HG03045 (cell line): ENCODE data around the gene CLPTM1L.
"Not testable (repeated sequence)": the region's sequence is repeated elsewhere in the genome, so short reads cannot be mapped to it uniquely, and the experiment has no call there.

Experiments
- ATAC-seq: cut with Tn5 transposase; IDR thresholded peaks from one replicate; pipeline ENCODE4 v1.9.1; 2021; ENCODE audit warnings: mild to moderate bottlenecking, moderate library complexity; ENCODE audit not compliant: unreplicated experiment

The CLPTM1L gene

DNA sequence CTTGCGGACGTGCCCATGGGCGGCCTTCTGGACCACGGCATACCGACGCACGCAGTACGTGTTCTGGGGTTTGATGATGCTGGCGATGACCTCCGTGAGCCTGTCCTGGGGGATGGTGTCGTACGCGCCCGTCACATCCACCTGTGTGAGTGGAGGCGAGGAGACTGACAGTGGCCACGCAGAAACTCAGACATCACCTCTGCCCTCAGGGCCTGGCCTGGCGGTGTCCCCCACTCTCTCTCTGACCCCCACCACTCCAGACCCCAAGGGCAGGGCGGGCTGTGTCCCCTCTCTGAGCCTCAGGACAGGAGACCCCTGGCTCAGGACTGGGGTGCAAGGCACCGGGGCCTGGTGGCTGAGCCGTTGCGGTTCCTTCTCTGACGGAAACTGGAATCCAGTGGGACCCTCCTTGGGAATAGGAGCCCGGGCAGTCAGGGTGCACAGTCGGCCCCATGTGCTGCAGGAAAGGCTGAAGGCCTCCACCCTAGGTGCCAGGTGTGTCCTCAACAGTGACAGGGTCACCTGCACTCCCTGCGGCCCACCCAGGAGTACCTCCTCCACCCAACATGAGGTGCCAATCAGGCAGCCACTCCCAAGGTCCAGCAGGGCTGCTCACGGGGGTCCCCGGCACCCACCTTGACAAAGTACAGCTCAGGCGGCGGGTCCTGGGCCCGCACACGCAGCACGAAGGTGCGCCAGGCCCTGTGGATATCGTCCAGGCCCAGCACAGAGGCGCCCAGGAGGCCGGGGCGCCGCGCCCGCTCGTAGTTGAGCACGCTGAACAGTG is 66.0 kb downstream of the CLPTM1L start:
- no peak for ATAC-seq

DNA sequence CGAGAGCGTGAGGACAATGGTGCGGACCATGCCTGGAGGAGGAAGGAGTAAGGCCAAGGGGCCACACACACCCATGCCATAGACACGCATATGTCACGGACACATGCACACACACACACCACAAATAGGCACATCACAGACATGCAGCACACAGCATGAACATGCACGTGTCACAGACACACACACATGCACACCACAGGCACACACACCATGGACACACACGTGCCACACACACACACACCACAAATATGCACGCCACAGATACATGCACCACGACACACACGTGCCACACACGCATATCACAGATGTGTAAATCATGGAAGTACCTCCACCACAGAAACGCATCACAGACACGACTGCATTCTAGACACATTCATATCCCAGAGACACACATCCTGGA is 66.7 kb downstream of the CLPTM1L start:
- no peak for ATAC-seq

DNA sequence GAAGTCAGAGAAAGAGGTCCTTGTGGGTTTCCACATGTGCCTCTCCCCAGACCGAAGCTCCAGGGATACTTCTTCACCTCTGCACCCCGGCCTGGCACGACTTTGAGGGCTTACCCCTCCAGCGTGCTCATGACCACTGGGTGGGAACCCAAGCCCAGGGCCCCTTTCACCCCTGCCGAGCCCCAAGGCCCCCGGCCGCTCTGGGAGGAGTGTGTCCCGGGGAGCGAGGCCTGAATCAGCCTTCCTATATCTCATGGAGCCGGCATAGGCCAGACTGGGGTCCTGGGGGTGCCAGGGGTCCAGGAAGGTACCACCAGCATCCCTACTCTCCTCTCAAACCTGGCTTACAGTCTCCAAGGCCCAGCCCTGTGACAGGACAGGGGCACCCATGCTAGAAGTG is 67.1 kb downstream of the CLPTM1L start:
- no peak for ATAC-seq

DNA sequence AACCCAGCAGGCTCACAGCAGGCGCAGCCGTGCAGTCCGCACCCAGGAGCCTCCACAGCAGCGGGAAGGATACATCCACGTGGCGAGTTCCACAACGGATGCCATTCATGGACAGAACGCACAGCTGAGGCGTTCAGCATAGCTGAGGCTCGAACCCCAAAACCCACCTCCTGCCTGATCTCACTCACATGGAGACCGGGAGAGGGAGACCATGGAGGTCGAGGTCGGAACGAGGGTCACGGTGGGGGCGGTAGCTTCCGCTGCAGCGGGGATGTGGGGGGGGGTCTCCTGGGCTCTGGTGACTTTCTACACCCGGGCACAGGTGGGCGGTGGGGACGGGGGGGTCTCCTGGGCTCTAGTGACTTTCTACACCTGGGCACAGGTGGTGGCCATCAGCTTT is 67.6 kb downstream of the CLPTM1L start:
- no peak for ATAC-seq

DNA sequence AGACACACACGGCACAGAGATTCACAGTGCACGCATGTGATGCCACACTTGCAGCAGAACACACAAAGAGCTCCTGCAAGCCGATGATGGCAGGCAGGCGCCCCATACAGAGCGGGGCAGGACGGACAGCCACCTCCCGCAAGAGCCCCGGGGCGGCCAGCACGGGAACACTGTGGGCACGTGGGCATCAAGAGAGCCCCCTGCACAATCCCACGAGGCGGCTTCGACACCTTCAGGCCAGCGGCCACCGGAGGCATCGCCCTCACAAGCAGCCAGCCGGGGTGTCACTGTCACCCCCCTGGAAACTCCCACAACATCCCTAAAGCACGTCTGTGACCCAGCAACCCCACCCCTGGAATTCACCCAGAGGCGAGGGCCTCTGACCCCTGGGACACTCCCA is 68.0 kb downstream of the CLPTM1L start:
- ATAC-seq = no peak

DNA sequence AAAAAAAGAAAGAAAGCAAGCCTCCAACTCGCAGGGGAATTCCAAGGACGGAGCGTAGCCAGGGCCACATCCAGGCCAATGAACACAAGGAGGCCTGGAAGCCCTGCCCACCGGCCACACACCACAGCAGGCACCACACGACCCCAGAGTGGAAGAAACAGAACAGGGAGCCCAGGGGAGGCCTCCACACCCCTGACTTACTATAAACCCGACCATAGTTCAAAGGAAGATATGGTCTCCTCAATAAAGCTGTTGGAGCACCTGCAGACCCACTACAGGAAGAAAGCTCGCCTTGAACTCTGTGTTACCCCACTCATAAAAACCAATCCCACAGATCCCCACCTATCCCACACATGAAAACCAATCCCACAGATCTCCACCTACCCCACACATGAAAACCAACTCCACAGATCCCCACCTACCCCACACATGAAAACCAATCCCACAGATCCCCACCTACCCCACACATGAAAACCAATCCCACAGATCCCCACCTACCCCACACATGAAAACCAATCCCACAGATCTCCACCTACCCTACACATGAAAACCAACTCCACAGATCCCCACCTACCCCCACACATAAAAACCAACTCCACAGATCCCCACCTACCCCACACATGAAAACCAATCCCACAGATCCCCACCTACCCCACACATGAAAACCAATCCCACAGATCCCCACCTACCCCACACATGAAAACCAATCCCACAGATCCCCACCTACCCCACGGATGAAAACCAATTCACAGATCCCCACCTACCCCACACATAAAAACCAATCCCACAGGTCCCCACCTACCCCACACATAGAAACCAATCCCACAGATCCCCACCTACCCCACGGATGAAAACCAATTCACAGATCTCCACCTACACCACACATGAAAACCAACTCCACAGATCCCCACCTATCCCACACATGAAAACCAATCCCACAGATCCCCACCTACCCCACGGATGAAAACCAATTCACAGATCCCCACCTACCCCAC is 69.2 kb downstream of the CLPTM1L start:
- not testable (repeated sequence) for ATAC-seq

DNA sequence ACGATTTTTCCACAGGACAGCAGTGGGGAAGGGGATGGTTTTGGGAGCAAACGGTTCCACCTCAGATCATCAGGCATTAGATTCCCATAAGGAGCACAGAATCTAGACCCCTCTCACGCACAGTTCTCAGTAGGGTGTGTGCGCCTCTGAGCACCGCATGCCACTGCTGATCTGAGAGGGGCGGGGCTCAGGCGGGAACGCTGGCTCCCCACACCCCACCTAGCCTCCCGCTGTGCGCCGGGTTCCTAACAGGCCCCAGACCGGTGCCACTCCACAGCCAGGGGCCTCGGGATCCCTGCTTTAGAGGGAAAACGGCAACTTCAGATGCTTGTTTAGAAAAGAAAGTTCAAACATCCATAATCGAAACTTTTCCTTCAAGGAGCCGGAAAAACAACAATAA is 70.4 kb downstream of the CLPTM1L start:
- ATAC-seq = no peak

DNA sequence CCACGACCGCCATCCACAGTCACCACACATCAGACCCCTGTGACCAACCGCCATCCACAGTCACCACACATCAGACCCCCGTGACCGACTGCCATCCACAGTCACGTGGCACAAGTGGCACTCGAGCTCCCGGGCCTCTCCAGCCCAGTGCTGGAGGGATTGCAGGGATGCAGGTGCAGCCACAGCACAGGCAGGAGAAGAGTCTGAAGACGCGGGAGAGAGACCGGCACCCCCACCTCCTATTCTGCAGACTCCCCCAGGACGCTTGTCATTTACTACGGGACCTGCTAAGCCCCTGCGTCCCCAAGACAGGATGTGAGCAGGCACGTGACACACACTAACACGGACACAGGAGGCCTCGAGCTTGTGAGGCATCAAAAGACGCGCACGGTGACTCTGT is 71.2 kb downstream of the CLPTM1L start:
- ATAC-seq = no peak

DNA sequence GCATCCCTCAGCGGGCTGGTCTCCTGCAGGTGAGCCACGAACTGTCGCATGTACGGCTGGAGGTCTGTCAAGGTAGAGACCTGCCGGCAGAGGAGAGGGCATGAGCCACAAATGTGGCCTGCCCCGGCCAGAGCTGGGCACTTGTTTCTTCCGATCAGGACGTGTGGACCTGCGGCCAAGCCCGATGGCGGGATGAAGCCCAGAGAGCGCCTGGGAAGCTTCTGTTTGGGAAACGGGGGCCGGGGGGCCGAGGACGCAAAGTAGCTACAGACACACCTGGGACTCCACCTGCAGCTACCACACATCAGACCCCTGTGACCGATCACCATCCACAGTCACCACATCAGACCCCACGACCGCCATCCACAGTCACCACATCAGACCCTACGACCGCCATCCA is 72.7 kb downstream of the CLPTM1L start:
- ATAC-seq = no peak

DNA sequence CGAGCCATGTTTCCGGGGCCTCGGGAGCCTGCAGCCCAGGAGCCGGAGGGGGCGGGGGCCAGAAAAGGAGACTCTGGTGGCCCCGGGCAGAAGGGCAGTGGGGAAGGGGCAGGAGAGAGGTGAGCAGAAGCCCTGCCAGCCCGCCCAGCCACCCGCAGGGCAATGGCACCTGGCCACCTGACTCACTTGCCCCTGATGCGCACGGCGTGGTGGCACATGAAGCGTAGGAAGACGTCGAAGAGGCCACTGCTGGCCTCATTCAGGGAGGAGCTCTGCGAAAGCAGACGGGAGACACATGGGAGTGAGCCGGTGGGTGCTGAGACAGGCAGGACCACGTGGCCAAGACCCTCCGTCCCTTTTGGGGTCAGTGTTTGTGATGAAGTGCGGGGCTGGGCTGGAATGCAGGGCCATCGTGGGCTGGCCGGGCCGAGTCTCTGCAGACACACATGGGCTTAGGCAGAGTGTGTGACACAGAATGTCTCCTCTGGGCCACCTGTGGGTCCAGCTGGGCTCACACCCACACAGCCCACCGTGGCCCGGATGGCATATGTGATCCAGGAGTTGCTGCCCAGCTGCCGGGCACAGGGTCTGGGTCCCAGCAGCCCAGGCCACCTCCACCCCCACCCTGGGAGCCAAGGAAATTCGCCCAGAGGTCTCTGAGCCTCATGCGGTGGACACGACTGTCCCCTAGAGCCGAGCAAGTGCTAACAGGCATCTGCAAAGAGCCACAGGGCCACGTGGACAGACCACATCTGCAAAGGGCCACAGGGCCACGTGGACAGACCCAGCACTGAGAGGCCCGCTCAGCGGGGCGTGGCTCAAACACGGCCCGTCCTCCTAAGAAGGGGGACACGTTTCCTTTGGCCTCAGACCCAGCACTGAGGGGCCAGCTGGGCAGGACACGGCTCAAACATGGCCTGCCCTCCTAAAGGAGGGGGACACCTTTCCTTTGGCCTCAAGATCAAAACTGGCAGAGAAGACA is 73.7 kb downstream of the CLPTM1L start:
- ATAC-seq = no peak

DNA sequence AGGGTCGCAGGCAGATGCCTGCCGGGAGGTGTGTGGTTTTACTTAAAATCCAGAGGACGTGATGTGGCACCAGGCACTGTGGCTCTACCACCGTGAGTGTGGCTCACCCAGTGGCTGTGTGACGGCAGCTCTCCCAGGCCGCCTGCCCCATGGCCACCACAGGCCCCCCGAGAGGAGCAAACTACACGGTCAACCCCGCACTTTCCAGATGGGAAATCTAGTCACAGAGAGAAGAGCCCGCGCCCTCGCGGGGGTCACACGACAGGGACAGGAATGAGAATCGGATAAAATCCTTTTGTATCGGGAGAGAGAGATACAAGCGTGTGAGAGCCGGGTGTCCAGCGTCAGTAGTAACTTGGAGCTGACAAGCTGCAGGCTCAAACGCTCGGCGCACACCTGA is 74.5 kb downstream of the CLPTM1L start:
- no peak for ATAC-seq

DNA sequence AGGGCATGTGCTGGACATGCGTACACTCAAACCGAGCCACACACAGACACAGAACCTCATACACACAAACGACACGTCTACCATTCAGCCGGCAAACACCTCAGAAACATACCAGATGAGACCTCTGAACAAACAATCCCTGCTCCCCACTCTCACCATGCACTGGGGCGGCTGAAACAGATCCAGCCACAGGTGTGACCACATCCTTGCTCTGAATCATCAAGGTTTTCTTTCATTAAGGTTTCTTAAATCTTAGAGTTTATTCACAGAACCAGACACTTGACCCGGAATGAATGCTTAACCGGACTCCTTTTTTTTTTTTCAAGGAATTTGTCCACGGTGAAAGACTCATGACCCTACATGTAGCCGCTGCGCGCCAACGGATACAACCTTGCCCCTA is 76.2 kb downstream of the CLPTM1L start:
- ATAC-seq = no peak

DNA sequence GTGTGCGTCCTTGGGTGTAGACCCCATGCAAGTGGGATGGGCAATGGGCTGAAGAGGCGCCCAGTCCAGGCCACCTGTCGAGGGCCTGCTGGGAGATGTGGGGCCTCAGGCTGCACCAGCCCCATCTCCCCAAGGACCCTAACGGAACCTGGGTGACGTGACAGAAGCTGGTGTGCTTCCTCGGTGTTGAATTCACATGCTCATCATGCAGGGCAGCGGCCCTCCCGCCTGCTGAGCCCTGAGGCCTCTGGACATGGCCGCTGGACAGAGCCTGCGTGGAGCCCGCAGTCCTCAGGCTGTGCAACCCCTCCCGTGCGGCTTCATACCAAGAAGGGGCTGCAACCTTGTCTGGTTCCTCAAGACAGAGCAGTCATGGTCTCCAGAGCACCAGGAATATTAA is 76.8 kb downstream of the CLPTM1L start:
- ATAC-seq = no peak
